NOMO-1 treated with dmso at 0.1 percent for 144 hours (cell line): ENCODE data around the gene SUCLA2.

Experiments
- DNase-seq: peaks from one replicate; lab custom pipeline; 2025; ENCODE audit not compliant: unreplicated experiment; lab: John Stamatoyannopoulos, UW

Gene SUCLA2

DNA sequence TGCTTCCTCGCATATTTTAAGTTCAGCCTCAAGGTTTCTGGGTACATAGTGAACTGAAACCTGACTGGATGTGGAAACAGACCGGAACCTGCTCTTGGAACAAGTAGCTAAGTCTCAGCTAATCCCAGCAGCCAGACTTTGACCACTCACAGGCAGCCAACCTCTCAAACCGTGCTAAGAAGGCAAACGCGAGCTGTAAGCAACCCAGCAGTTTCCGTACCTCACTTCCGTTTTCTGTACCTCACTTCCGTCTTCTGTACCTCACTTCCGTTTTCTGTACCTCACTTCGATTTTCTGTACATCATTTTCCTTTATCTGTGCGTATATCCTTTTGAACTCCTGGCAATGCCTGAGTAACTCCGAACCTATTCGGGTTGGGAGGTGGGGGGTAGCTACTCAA is 96.8 kb downstream of the SUCLA2 start:
- peak; percentile 87 for DNase-seq

DNA sequence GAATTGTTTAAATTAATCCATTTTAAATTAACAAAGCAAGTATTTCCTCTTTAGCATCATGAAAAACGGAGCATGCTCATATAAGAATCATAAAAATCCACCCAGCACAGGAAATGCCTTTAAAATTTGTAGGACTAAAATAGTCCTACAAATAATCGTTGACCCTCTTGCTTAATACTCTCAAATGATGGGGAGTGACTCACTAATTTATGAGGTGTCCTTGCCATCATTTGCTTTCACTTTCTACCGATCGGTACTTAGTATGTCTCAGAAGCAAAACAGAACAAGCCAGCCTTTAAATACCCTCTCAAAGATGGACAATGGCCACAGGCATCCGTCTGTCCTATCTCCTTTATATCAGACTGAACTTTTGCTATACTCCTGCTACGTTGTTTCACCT is 97.2 kb downstream of the SUCLA2 start:
- peak; percentile 73 for DNase-seq

DNA sequence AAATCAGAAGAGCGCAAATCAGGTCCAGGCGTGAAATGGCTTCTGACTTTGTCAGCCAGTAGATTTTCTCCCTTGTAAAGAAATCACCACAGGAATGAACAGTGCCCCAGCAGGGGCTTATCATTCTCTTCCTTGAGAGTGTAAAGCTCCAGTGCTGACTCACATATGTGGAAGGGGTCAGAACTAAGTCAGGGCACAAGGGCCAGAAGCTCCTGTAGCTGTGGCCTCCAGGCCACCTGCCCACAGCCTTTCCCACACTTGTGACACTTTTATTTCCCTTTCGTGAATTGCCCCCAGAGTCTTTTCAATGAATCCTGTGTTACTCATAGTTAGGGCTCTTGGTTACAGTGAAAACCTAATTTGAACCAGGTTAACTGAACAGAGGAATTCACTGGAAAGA is 99.6 kb downstream of the SUCLA2 start:
- DNase-seq: no peak

DNA sequence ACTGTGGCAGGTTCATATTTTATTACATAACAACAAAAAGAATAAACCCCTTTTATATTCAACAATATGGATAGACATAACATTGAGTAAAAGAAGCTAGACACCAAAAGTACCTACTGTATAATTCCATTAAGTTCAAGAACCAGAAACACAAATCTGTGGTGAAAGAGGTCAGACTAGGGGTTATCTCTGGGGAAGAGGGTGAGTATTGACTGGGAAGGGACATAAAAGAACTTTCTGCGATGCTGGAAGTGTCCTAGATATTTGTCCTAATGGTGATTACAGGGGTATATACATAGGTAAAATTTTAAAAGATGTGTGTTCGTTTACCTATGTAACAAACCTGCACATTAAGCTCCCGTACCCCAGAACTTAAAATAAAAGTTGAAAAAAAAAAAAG is 103.0 kb downstream of the SUCLA2 start:
- no peak for DNase-seq

DNA sequence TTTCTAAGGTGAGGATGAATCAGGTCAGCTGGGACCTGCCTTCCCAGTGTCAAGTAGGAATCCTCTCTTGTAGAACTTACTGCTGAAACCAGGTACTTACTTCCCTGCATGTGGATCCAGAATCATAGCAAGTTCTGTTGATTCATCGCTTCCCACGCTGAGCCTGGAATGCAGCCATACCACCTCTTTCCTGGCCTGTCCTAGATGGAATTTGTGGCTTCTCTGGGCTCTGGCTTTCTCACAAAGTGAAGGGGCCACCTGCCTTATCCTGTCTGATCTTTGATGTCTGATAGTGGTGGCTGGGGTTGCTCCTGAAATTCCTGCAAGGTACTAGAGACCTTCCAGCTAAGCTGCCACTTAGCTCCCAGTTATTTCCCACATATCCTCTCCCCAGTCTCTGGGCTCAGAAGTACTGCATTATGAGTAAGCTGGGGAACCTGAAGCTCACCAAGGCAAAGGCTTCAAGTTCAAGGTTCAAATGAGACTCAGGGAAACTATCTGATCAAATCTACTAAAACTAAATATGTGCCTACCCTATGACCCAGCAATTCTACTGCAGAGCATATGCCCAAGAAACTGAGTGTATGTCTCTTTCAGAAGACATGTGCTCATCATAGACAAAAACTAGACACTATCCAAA is 103.5 kb downstream of the SUCLA2 start:
- DNase-seq: no peak

DNA sequence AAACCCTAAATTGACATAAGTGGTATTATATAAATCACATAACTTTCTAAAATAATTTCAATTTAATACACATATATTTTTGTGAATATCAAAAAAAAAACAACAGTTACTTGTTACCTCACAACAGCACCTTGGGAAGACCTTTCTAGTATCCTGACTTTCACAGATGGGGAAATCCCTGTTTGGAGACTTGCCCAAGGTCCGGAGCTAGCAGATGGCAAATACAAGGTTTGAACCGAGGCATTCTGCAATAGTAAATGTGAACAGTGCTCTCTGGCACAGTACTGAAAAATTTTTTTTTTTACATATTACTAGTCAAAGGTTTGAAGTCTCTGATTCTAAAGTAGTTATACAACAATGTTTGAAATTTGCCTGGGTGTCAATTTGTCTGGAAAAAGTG is 104.5 kb downstream of the SUCLA2 start:
- no peak for DNase-seq

DNA sequence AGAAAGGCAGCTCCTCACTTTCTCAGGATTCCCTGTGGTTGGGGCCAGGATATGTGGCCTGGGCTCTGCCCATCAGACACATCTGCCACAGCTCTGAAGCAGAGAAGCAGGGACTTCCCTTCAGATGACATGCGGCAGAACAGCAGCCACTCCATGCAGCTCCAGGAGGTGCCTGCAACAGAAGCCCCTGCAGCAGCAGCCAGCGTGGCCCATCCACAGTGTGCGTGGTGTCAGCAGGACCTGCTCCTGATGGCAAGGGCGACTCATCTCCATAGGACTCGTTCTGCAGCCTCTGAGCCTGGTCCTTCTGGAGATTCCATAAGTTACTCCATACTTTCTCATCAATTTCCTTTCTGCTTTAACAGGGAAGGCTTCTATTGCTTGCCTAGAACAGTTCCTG is 105.0 kb downstream of the SUCLA2 start:
- no peak for DNase-seq

DNA sequence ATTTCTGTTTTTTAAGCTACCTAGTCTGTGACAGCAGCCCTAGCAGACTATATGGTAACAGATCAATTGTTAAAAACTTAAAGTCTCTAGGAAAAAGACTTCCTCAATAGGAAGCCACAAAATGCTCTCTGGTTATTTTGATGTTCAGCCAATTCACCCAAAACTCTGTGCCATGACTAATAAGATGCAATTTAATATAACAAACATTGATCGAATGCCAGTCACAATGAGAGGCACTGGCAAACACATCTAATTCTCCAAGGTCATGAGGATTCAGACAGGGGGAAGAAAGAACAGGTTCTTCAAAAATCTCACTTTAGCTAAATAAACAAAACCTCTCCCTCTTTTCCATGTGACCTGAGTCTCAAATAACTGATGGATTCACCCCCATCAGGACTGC is 107.5 kb downstream of the SUCLA2 start:
- no peak for DNase-seq
